ENCODE measurements around the gene TMEM82. TPM values are rescaled to one million over a fixed set of nuclear protein-coding genes. Genes with fewer than 3 reads are reported as not detected.

TMEM82 gene
- total RNA-seq, 1 experiment from 2014 or later: not detected

DNA sequence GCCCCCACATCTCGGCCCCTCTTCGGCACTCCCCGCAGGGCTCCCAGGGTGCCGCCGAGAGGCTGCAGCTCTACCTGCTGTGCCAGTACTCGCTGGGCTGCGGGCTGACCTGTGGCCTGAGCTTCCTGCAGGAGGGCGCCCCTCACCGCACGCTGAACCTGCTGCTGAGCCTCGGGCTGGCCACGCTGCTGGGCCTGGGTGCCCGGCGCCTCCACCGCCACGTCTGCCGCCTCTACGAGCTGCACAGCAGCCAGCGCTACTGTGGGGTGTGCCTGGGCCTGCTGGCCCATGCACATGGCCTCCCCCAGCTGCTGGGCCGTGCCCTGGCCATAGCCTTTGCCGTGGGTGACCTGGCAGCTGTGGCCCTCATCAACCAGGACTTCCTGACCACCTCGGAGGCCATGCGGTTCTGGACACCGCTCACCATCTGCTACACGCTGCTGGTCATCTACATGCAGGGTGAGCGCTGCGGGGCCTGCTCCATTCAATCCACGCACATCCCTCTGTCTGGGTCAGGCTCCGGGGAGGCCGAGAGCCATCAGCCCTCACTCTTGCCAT lies 1.9 kb downstream of the TMEM82 start:
- Histone ChIP-seq H3K9me3 (ENCODE audit: low read depth, low read length, poor library complexity, severe bottlenecking) (no peaks in the 10 kb centered on the region), H3K4me1 (ENCODE audit: insufficient read depth, low read length, poor library complexity, severe bottlenecking) (no peaks in the 10 kb centered on the region), H3K27me3 (replicated peaks; ENCODE audit: insufficient read depth, low read depth, low read length, poor library complexity) (no peaks in the 10 kb centered on the region), H3K36me3 (ENCODE audit: insufficient read depth, low read length, poor library complexity, severe bottlenecking) (no peaks in the 10 kb centered on the region), H3K27ac (ENCODE audit: low read depth, low read length, poor library complexity, severe bottlenecking) (no peak overlapping the region), H3K4me3 (ENCODE audit: low read depth, low read length, poor library complexity, severe bottlenecking) (no peak overlapping the region)
- no peak for DNase-seq (ENCODE audit: low spot score)
- TF ChIP-seq, protein P1, sequence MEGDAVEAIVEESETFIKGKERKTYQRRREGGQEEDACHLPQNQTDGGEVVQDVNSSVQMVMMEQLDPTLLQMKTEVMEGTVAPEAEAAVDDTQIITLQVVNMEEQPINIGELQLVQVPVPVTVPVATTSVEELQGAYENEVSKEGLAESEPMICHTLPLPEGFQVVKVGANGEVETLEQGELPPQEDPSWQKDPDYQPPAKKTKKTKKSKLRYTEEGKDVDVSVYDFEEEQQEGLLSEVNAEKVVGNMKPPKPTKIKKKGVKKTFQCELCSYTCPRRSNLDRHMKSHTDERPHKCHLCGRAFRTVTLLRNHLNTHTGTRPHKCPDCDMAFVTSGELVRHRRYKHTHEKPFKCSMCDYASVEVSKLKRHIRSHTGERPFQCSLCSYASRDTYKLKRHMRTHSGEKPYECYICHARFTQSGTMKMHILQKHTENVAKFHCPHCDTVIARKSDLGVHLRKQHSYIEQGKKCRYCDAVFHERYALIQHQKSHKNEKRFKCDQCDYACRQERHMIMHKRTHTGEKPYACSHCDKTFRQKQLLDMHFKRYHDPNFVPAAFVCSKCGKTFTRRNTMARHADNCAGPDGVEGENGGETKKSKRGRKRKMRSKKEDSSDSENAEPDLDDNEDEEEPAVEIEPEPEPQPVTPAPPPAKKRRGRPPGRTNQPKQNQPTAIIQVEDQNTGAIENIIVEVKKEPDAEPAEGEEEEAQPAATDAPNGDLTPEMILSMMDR (conservative IDR thresholded peaks at IDR 0.05; ENCODE audit: low read depth, low read length): no peak
- TF ChIP-seq EZH2 (IDR thresholded peaks at IDR 0.05; ENCODE audit: borderline replicate concordance, low read depth, low read length, poor library complexity, severe bottlenecking): no peak
- BruUV-seq (replicated peaks): no TSS peak
- POLR2A ChIA-PET (ENCODE audit: low non-redundant PET): interaction anchor here (0.6 kb wide), 1 partner anchor 514 kb away, joined by 8 read pairs; no protein-coding TSS in a partner anchor
- intact Hi-C loops (cut with micrococcal nuclease; ENCODE audit: unreplicated experiment): loop anchor here (5.0 kb wide), 1 partner anchor 147 kb away; no protein-coding TSS in a partner anchor
- CTCF ChIA-PET: no interaction called here

DNA sequence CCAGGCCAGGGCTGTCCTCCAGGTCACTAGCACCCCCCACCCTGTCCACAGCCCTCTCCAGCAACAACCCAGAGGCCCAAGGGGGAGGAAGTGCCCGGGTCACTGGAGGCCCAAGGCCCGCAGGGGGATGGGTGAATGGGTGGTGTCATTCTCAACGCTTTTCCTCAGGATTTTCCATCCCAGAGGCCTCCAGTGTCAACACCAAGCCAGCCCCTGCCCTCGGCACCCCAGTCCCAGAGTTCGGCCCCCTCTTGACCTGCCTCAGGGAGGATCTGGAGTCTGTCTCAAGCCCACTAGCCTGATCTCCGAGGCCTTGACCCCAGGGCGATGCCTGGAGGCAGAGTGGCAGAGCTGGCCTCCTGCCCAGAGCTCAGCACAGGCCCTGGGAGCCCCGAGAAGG lies 5.1 kb downstream of the TMEM82 start:
- TF ChIP-seq EZH2 (IDR thresholded peaks at IDR 0.05; ENCODE audit: borderline replicate concordance, low read depth, low read length, poor library complexity, severe bottlenecking): no peak
- TF ChIP-seq, protein P1 (conservative IDR thresholded peaks at IDR 0.05; ENCODE audit: low read depth, low read length): no peak
- intact Hi-C loops (cut with micrococcal nuclease; ENCODE audit: unreplicated experiment): no loop called here
- Histone ChIP-seq H3K27ac (ENCODE audit: low read depth, low read length, poor library complexity, severe bottlenecking) (no peak overlapping the region), H3K4me1 (ENCODE audit: insufficient read depth, low read length, poor library complexity, severe bottlenecking) (peaks cover 3% of the 10 kb centered on the region), H3K4me3 (ENCODE audit: low read depth, low read length, poor library complexity, severe bottlenecking) (no peak overlapping the region), H3K36me3 (ENCODE audit: insufficient read depth, low read length, poor library complexity, severe bottlenecking) (no peaks in the 10 kb centered on the region), H3K27me3 (replicated peaks; ENCODE audit: insufficient read depth, low read depth, low read length, poor library complexity) (no peaks in the 10 kb centered on the region), H3K9me3 (ENCODE audit: low read depth, low read length, poor library complexity, severe bottlenecking) (no peaks in the 10 kb centered on the region)
- POLR2A ChIA-PET (ENCODE audit: low non-redundant PET): no interaction called here
- BruUV-seq (replicated peaks): no TSS peak
- no peak for DNase-seq (ENCODE audit: low spot score)
- CTCF ChIA-PET: no interaction called here

DNA sequence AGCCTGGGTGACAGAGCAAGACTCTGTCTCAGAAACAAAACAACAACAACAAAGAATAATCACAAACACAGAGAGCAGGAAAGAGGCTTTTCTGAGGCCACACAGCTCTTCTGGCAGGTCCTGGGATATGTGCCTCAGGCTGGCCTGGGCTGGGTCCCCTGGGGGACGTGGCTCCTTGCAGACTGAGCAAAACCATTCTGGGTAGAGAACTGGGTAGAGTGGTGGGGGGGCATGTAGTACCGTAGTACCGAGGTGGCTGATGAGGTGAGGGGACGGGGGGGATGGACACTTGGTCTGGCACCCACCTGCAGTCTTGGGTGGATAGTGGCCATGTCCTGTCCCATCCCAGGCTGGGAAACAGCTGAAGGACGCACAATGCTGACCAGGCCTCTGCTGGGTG lies 6.0 kb downstream of the TMEM82 start:
- no peaks in the 10 kb centered on the region for H3K27me3 ChIP-seq (replicated peaks; ENCODE audit: insufficient read depth, low read depth, low read length, poor library complexity)
- no peaks in the 10 kb centered on the region for H3K9me3 ChIP-seq (ENCODE audit: low read depth, low read length, poor library complexity, severe bottlenecking)
- ChIA-PET POLR2A (ENCODE audit: low non-redundant PET) (no interaction called here), CTCF (no interaction called here)
- DNase-seq (ENCODE audit: low spot score): no peak
- H3K4me1 ChIP-seq (ENCODE audit: insufficient read depth, low read length, poor library complexity, severe bottlenecking): peaks cover 3% of the 10 kb centered on the region
- no TSS peak for BruUV-seq (replicated peaks)
- intact Hi-C loops (cut with micrococcal nuclease; ENCODE audit: unreplicated experiment): no loop called here
- no peak overlapping the region for H3K4me3 ChIP-seq (ENCODE audit: low read depth, low read length, poor library complexity, severe bottlenecking)
- H3K27ac ChIP-seq (ENCODE audit: low read depth, low read length, poor library complexity, severe bottlenecking): no peak overlapping the region
- TF ChIP-seq, protein P1 (conservative IDR thresholded peaks at IDR 0.05; ENCODE audit: low read depth, low read length): no peak
- no peak for TF ChIP-seq EZH2 (IDR thresholded peaks at IDR 0.05; ENCODE audit: borderline replicate concordance, low read depth, low read length, poor library complexity, severe bottlenecking)
- no peaks in the 10 kb centered on the region for H3K36me3 ChIP-seq (ENCODE audit: insufficient read depth, low read length, poor library complexity, severe bottlenecking)

Data from A673 (cell line).